Measurements from ENCODE around the gene TCF21. TPM values are rescaled to one million over a fixed set of nuclear protein-coding genes. Genes with fewer than 3 reads are reported as not detected.

Gene TCF21
- total and polyA plus RNA-seq, 10 donors = 3.6 to 109 (median 27.6) TPM

DNA sequence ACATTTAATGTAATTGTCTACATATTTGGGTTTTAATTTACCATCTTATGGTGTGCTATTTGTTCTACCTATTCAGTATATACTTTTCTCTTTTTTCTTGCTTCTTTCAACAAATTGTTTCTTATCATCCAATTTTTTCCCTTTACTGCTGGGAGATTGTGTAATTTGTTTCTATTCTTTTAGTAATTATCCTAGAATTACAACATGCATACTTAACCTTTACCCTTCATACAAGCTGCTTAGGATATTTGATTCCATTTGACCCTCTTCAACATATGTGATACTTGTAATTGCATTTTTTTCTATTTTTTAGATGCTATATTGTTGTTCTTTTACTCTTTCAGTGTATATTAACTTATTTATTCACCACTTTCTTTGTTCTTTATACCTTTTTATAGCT lies 49.0 kb downstream of the TCF21 start:
- peaks cover 0 to 4% (median 0%) of the 10 kb centered on the region in 7 donors for H3K27me3 ChIP-seq (replicated peaks in 1 of 7)
- peaks cover 0 to 4% (median 0%) of the 10 kb centered on the region in 6 donors for H3K4me1 ChIP-seq
- intact Hi-C loops (cut with DNase I; ENCODE audit: low total_unique reads) = loop anchor here (5.0 kb wide), 1 partner anchor 34 kb away; no protein-coding TSS in a partner anchor
- no peak for DNase-seq
- no peak overlapping the region for H3K4me3 ChIP-seq
- H3K27ac ChIP-seq = no peak overlapping the region
- no peaks in the 10 kb centered on the region for H3K36me3 ChIP-seq
- TF ChIP-seq POLR2AphosphoS5 (IDR thresholded peaks at IDR 0.05) (no peak), POLR2A (IDR thresholded peaks at IDR 0.05) (no peak)
- TF ChIP-seq, protein P1, sequence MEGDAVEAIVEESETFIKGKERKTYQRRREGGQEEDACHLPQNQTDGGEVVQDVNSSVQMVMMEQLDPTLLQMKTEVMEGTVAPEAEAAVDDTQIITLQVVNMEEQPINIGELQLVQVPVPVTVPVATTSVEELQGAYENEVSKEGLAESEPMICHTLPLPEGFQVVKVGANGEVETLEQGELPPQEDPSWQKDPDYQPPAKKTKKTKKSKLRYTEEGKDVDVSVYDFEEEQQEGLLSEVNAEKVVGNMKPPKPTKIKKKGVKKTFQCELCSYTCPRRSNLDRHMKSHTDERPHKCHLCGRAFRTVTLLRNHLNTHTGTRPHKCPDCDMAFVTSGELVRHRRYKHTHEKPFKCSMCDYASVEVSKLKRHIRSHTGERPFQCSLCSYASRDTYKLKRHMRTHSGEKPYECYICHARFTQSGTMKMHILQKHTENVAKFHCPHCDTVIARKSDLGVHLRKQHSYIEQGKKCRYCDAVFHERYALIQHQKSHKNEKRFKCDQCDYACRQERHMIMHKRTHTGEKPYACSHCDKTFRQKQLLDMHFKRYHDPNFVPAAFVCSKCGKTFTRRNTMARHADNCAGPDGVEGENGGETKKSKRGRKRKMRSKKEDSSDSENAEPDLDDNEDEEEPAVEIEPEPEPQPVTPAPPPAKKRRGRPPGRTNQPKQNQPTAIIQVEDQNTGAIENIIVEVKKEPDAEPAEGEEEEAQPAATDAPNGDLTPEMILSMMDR (IDR thresholded peaks at IDR 0.05 in 8 of 11, conservative IDR thresholded peaks at IDR 0.05 in 3 of 11) = no peak
- peaks cover 0 to 26% (median 12%) of the 10 kb centered on the region in 8 donors for H3K9me3 ChIP-seq

DNA sequence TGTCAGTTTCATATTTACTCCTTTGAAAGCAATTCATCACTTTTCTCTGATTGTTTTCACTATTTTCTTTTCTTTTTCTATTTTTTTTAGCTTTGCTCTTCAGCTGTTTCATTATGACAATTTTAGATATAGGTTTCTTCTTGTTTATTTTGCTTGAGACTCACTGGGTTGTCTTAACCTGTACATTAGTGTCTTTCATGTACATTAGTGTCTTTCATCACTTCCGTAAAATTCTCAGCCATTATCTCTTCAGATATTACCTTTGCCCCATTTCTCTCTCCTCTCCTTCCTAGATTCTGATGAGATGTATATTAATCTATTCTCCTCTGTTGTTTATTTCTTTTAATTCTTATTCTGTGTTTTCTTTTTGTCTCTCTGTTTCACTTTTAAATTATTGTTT lies 49.6 kb downstream of the TCF21 start:
- no peak overlapping the region for H3K27ac ChIP-seq
- peaks cover 0 to 4% (median 0%) of the 10 kb centered on the region in 6 donors for H3K4me1 ChIP-seq
- H3K4me3 ChIP-seq = no peak overlapping the region
- TF ChIP-seq, protein P1 (IDR thresholded peaks at IDR 0.05 in 8 of 11, conservative IDR thresholded peaks at IDR 0.05 in 3 of 11) = no peak
- TF ChIP-seq POLR2A (IDR thresholded peaks at IDR 0.05) = no peak
- no peak for TF ChIP-seq POLR2AphosphoS5 (IDR thresholded peaks at IDR 0.05)
- WGBS, 5 donors = 87 to 100% (median 95%) methylated on average over 1 of the region's 1 CpG
- peaks cover 0 to 4% (median 0%) of the 10 kb centered on the region in 7 donors for H3K27me3 ChIP-seq (replicated peaks in 1 of 7)
- no peak for DNase-seq
- no peaks in the 10 kb centered on the region for H3K36me3 ChIP-seq
- peaks cover 0 to 19% (median 6%) of the 10 kb centered on the region in 8 donors for H3K9me3 ChIP-seq
- intact Hi-C loops (cut with DNase I; ENCODE audit: low total_unique reads) = loop anchor here (5.0 kb wide), 1 partner anchor 34 kb away; no protein-coding TSS in a partner anchor

DNA sequence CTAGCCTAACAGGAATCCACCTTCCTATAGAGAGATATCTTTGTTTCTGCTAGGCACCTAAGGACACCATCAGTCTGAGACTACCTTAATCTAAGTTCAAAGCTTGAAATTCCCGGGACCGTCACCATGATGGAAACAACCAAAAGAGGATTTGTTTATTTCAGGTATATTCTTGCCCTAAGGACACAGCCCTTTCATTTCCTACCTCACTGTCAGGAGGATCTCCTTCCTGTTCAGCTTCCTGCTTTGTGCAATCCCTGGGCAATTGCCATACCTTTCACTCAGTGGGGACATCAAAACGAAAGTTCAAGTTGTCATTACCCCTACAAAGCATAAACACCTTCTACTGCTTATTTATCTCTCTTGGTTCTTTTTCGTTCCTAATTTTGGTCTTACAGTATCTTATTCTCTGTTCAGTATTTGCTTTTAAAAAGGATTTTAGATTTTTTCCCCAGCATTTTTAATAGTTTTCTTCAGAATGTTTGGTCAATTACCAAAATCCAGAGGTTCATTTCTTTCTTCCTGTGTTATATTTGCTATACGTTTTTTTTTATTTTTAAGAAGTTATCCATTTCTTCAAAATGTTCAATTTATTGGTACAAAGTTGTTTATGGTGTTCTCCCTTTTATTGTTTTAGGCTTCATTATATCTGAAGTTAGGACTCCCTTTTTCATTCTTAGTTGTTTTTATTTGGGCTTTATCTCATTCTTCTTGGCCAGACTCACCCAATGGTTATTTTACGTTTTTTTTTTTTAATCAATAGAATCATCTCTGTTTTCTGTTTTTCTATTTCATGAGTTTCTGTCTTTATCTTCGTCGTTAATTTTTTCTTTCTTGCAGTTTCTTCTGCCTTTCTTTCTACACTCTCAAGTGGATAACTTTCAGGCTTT lies 51.1 kb downstream of the TCF21 start:
- Histone ChIP-seq H3K27ac (no peak overlapping the region), H3K27me3 (replicated peaks in 1 of 7) (peaks cover 0 to 4% (median 0%) of the 10 kb centered on the region in 7 donors), H3K36me3 (no peaks in the 10 kb centered on the region), H3K9me3 (peaks cover 0 to 12% (median 0%) of the 10 kb centered on the region in 8 donors), H3K4me3 (no peak overlapping the region), H3K4me1 (peaks cover 0 to 4% (median 0%) of the 10 kb centered on the region in 6 donors)
- DNase-seq = no peak
- intact Hi-C loops (cut with DNase I; ENCODE audit: low total_unique reads) = loop anchor here (5.0 kb wide), 1 partner anchor 32 kb away; no protein-coding TSS in a partner anchor
- TF ChIP-seq POLR2A (IDR thresholded peaks at IDR 0.05) (no peak), POLR2AphosphoS5 (IDR thresholded peaks at IDR 0.05) (no peak)
- TF ChIP-seq, protein P1 (IDR thresholded peaks at IDR 0.05 in 8 of 11, conservative IDR thresholded peaks at IDR 0.05 in 3 of 11) = no peak
- WGBS, 5 donors = 70 to 79% (median 72%) methylated on average over 8 of the region's 8 CpGs

Other genes with a start within 250 kb of the TCF21 start
- gene TBPL1, start 64.1 kb downstream of the TCF21 start, total RNA-seq = 10 to 100 TPM; 17.0 to 31.0 (median 25.9) TPM
- 10 to 100 TPM; 29.9 to 33.3 (median 30.3) TPM for gene TBPL1, start 64.1 kb downstream of the TCF21 start, polyA plus RNA-seq
- under 1 TPM in 5 of 7 donors, not detected in 2; 0.07 to 0.26 (median 0.13) TPM for gene SLC2A12, start 163.5 kb downstream of the TCF21 start, total RNA-seq
- gene SLC2A12, start 163.5 kb downstream of the TCF21 start, polyA plus RNA-seq = under 1 TPM; 0.02 to 0.03 (median 0.03) TPM